Stomach (tissue), 9 donors: ENCODE measurements around the gene ACOT7. TPM values are rescaled to one million over a fixed set of nuclear protein-coding genes. Genes with fewer than 3 reads are reported as not detected.
A peak's percentile ranks its signal among the peaks of the same experiment; 100 is the strongest.

Source experiments
- DNase-seq, 2 donors: peaks; one replicate each; pipeline versions ENCODE4 v3.0.0 to v3.0.0-alpha.2; 2013 to 2019
- H3K27ac ChIP-seq, 5 donors: fragments of 200-600 bp in 4 of 5; sonication (generic) in 4 of 5; one replicate each; pipeline ENCODE4 v1.5.1; 2013 to 2019; ENCODE audit warnings: mild to moderate bottlenecking in 1 of 5, moderate library complexity in 1 of 5
- H3K27me3 ChIP-seq, 3 donors: fragments of 200-600 bp; sonication (generic); one replicate each; pipeline ENCODE4 v1.5.1; 2017 to 2019; ENCODE audit warnings: mixed run types in 1 of 3
- H3K36me3 ChIP-seq, 4 donors: fragments of 200-600 bp; sonication (generic); 1 replicate in 3 of 4; 2 replicates in 1 of 4; pipeline ENCODE4 v1.5.1; 2016 to 2019
- H3K4me1 ChIP-seq, 4 donors: fragments of 200-600 bp; sonication (generic); one replicate each; pipeline ENCODE4 v1.5.1; 2016 to 2019
- H3K4me3 ChIP-seq, 4 donors: fragments of 200-600 bp; sonication (generic) in 3 of 4; one replicate each; pipeline ENCODE4 v1.5.1; 2016 to 2019; ENCODE audit warnings: mild to moderate bottlenecking in 1 of 4
- H3K9me3 ChIP-seq, 4 donors: fragments of 200-600 bp; sonication (generic); one replicate each; pipeline ENCODE4 v1.5.1; 2016 to 2019
- CTCF ChIP-seq, 7 experiments: fragments of 450-650 bp in 4 of 7; fragments of 200-600 bp in 3 of 7; sonication (generic) in 3 of 7; IDR thresholded peaks; one replicate each; pipeline ENCODE4 v1.5.1; 2016 to 2019; ENCODE audit warnings: antibody characterized with exemption in 7 of 7, control low read depth in 2 of 7, mild to moderate bottlenecking in 1 of 7
- EP300 ChIP-seq: sonication (generic); formaldehyde crosslinking; IDR thresholded peaks from one replicate; pipeline ENCODE4 v1.6.1; 2017; ENCODE audit warnings: antibody characterized with exemption
- POLR2A ChIP-seq, 4 donors: fragments of 450-650 bp; IDR thresholded peaks; one replicate each; pipeline ENCODE4 v1.6.1; 2016; ENCODE audit warnings: antibody characterized with exemption in 4 of 4, control low read depth in 2 of 4, mild to moderate bottlenecking in 1 of 4, moderate library complexity in 1 of 4
- POLR2AphosphoS5 ChIP-seq, 3 donors: sonication (generic); formaldehyde crosslinking; IDR thresholded peaks; one replicate each; pipeline ENCODE4 v1.6.1; 2016; ENCODE audit warnings: antibody characterized with exemption in 3 of 3
- WGBS, 5 donors: extraction: QIAGEN DNeasy Blood & Tissue Kit in 3 of 5; methylation state at CpG; one replicate each; pipeline versions ENCODE4 v1.1.5 to v1.1.7; 2013 to 2018; 5-methylcytosine and 5-hydroxymethylcytosine counted together
- intact Hi-C: fragments of 100-400 bp; cut with DNase I; formaldehyde crosslinking; loops from one replicate; pipeline ENCODE4 v1.15.1; 2023; ENCODE audit warnings: low total_unique reads
- polyA plus RNA-seq, 3 donors: library from polyadenylated mRNA; stranded (reverse); fragments of 200-250 nt; gene quantifications; one replicate each; pipeline ENCODE4 v1.2.3, GENCODE V29; 2013
- total RNA-seq, 5 donors: library from RNA; depleted of rRNA; stranded (reverse); fragments of >200 nt; gene quantifications; one replicate each; pipeline versions ENCODE4 v1.1.0 to v1.2.3, GENCODE V29; 2014 to 2016
- donor health status: healthy with polysubstance abuse.
- donor health status: Bipolar disorder and iron deficiency.
- donor health status: healthy.

Gene ACOT7
- total and polyA plus RNA-seq, 8 donors, result 9.4 to 69.8 (median 19.4) TPM; not detected in 1

GRCh38 chr1:6389971-6390370, 3.6 kb downstream of the ACOT7 start:
- Histone ChIP-seq H3K4me1 (peaks cover 24 to 37% (median 30%) of the 10 kb centered on the region in 4 donors), H3K36me3 (no peaks in the 10 kb centered on the region), H3K27me3 (no peaks in the 10 kb centered on the region), H3K9me3 (no peaks in the 10 kb centered on the region), H3K27ac (no peak overlapping the region), H3K4me3 (no peak overlapping the region)
- WGBS, 5 donors, result 85 to 97% (median 93%) methylated on average over 9 of the region's 9 CpGs
- TF ChIP-seq CTCF (IDR thresholded peaks at IDR 0.05) (no peak), POLR2A (IDR thresholded peaks at IDR 0.05) (no peak), POLR2AphosphoS5 (IDR thresholded peaks at IDR 0.05) (no peak), EP300 (no peak)
- intact Hi-C loops, result no loop called here
- DNase-seq, result no peak

GRCh38 chr1:6386371-6386949, 7.1 kb downstream of the ACOT7 start:
- Histone ChIP-seq H3K27me3 (no peaks in the 10 kb centered on the region), H3K9me3 (no peaks in the 10 kb centered on the region), H3K4me1 (peaks cover 9 to 25% (median 16%) of the 10 kb centered on the region in 4 donors), H3K4me3 (no peak overlapping the region), H3K27ac (peak overlapping the region in 3 of 5 donors; percentile 63 to 66 (median 65)), H3K36me3 (no peaks in the 10 kb centered on the region)
- intact Hi-C loops, result no loop called here
- no peak for DNase-seq
- WGBS, 5 donors, result 68 to 74% (median 71%) methylated on average over 10 of the region's 10 CpGs
- TF ChIP-seq POLR2AphosphoS5 (IDR thresholded peaks at IDR 0.05), result no peak
- TF ChIP-seq POLR2A (IDR thresholded peaks at IDR 0.05), result no peak
- TF ChIP-seq CTCF (IDR thresholded peaks at IDR 0.05), result no peak
- no peak for TF ChIP-seq EP300

- DNase-seq, result peak in 1 of 2 donors; percentile 81
- no peaks in the 10 kb centered on the region for H3K36me3 ChIP-seq
- TF ChIP-seq EP300 (no peak), POLR2AphosphoS5 (IDR thresholded peaks at IDR 0.05) (peak in 1 of 3 donors; percentile 13), CTCF (IDR thresholded peaks at IDR 0.05) (no peak)
- 47 to 63% (median 57%) methylated on average over 15 to 22 of the region's 22 CpGs for WGBS, 5 donors
- peaks cover 9 to 25% (median 16%) of the 10 kb centered on the region in 4 donors for H3K4me1 ChIP-seq
- H3K27me3 ChIP-seq, result no peaks in the 10 kb centered on the region
- H3K4me3 ChIP-seq, result no peak overlapping the region
- intact Hi-C loops, result no loop called here
- no peaks in the 10 kb centered on the region for H3K9me3 ChIP-seq
- H3K27ac ChIP-seq, result peak overlapping the region in 3 of 5 donors; percentile 63 to 66 (median 65)
Measured at GRCh38 chr1:6385488-6386191, 7.9 kb downstream of the ACOT7 start.

GRCh38 chr1:6384962-6385361, 8.6 kb downstream of the ACOT7 start:
- H3K9me3 ChIP-seq, result no peaks in the 10 kb centered on the region
- H3K27ac ChIP-seq, result peak overlapping the region in 3 of 5 donors; percentile 47 to 66 (median 65)
- DNase-seq, result peak in 1 of 2 donors; percentile 69
- no peaks in the 10 kb centered on the region for H3K36me3 ChIP-seq
- TF ChIP-seq EP300 (no peak), POLR2A (IDR thresholded peaks at IDR 0.05) (no peak), CTCF (IDR thresholded peaks at IDR 0.05) (no peak), POLR2AphosphoS5 (IDR thresholded peaks at IDR 0.05) (peak in 2 of 3 donors; percentile 24)
- H3K4me3 ChIP-seq, result no peak overlapping the region
- intact Hi-C loops, result no loop called here
- WGBS, 5 donors, result 47 to 72% (median 59%) methylated on average over 2 to 5 of the region's 5 CpGs
- H3K27me3 ChIP-seq, result no peaks in the 10 kb centered on the region
- peaks cover 9 to 25% (median 16%) of the 10 kb centered on the region in 4 donors for H3K4me1 ChIP-seq
